K562 treated with DMSO at 1 percent for 48 hours (cell line): ENCODE measurements around the gene MAP2K3. TPM values are rescaled to one million over a fixed set of nuclear protein-coding genes. Genes with fewer than 3 reads are reported as not detected.

Source experiments
- total RNA-seq: library from RNA; unstranded; fragments of 300-600 nt; gene quantifications from 2 replicates; pipeline ENCODE4 v1.2.3, GENCODE V29; 2022; ENCODE audit warnings: low replicate concordance; ENCODE audit errors: extremely low read depth

Gene MAP2K3
- total RNA-seq = not detected in 2 replicates

GRCh38 chr17:21284319-21285163, at the start of gene MAP2K3:
Gene MAP2K3 (plus strand): TSS chr17:21284711. CDS start chr17:21284921, 210 bp downstream.

DNA sequence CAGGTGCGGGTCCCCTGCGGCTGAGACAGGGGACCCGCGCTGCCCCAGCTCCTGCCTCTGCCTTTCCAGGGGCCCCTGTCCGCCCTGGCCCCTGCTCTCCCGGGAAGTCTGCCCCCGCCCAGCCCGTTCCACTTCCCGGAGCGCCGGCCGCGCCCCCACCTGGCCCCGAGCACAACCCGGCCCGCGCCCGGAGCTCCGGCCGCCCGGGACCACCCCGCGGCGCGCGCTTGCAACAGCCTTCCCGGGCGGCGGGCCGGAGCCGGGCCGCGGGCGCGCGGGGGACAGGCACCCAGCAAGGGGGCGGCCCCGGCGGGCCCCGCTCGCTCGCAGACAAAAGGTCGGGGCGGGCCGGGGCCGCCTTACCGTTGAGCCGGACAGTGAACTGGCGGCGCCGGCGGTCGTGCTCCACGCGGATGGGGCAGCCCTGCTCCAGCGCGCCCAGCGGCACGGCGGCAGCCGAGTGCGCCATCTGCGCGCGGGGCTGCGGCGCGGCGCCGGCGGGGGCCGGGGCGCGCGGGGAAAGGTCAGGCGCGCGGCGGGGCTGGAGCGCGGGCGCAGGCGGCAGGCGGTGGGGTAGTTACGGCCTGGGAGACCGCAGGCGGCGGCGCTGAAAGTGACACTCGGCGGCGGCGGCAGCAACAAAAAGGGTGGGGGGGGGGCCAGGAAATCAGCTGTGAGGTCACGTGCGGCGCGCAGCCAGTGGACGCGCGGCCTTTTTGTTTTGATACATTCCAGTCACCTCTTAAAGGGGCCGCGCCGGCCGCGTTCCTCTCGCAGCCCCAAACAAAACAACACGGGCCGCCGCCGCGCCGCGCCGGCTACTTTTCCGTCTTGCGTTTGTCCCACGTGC, 31.5 kb upstream of the MAP2K3 start, which contains the start of gene NATD1:
Gene NATD1 (minus strand): TSS at position 615 of the 850 bp plus-strand sequence. CDS start 146 bp downstream, at position 469.

Other genes with a start within 250 kb of the MAP2K3 start
- 71.4 TPM in 1 of 2 replicates, not detected in the other for gene USP22, start 241.7 kb upstream of the MAP2K3 start, total RNA-seq
- gene DHRS7B, start 157.7 kb upstream of the MAP2K3 start, total RNA-seq = not detected in 2 replicates
- gene TMEM11, start 70.5 kb upstream of the MAP2K3 start, total RNA-seq = not detected in 2 replicates
- gene NATD1, start 31.3 kb upstream of the MAP2K3 start, total RNA-seq = not detected in 2 replicates
- gene KCNJ12, start 91.6 kb downstream of the MAP2K3 start, total RNA-seq = not detected in 2 replicates